Measurements from ENCODE around the gene DYRK1A. TPM values are rescaled to one million over a fixed set of nuclear protein-coding genes. Genes with fewer than 3 reads are reported as not detected.

Gene DYRK1A
- polyA plus RNA-seq, 1 donor from 2014 or later, result 94.8 TPM

GRCh38 chr21:37383086-37383485, 16.5 kb downstream of the DYRK1A start:
- Histone ChIP-seq H4K20me1 (ENCODE audit: insufficient read depth) (peaks cover 11% of the 10 kb centered on the region), H3K9me2 (ENCODE audit: insufficient read depth, low read length) (no peaks in the 10 kb centered on the region), H3K79me2 (replicated peaks; ENCODE audit: insufficient read depth, low read length) (peaks cover 98% of the 10 kb centered on the region), H3F3A (ENCODE audit: insufficient read depth, low read length, poor library complexity, severe bottlenecking) (no peaks in the 10 kb centered on the region), H3K9ac (ENCODE audit: low read length) (no peak overlapping the region), H3K4me2 (ENCODE audit: low read length) (no peak overlapping the region), H2AFZ (ENCODE audit: low read depth, low read length) (no peak overlapping the region), H3K9me3 (ENCODE audit: low read length) (no peaks in the 10 kb centered on the region), H3K27ac (ENCODE audit: low read length) (no peak overlapping the region), H3K36me3 (ENCODE audit: insufficient read depth, low read length) (no peaks in the 10 kb centered on the region), H3K4me3 (ENCODE audit: low read length) (no peak overlapping the region), H3K27me3 (ENCODE audit: insufficient read depth, low read depth, low read length) (no peaks in the 10 kb centered on the region)
- TF ChIP-seq POLR2AphosphoS5 (IDR thresholded peaks at IDR 0.05) (no peak), REST (IDR thresholded peaks at IDR 0.05; ENCODE audit: borderline replicate concordance) (no peak), TAF1 (IDR thresholded peaks at IDR 0.05; ENCODE audit: low read depth) (no peak), MXI1 (conservative IDR thresholded peaks at IDR 0.05; ENCODE audit: poor library complexity, severe bottlenecking) (no peak), SMC3 (conservative IDR thresholded peaks at IDR 0.05; ENCODE audit: poor library complexity) (no peak), CTCF (IDR thresholded peaks at IDR 0.05; ENCODE audit: poor library complexity, severe bottlenecking) (no peak), EP300 (conservative IDR thresholded peaks at IDR 0.05; ENCODE audit: poor library complexity, severe bottlenecking) (no peak), RAD21 (conservative IDR thresholded peaks at IDR 0.05) (no peak)

- Histone ChIP-seq H3K4me2 (ENCODE audit: low read length) (no peak overlapping the region), H3K9me2 (ENCODE audit: insufficient read depth, low read length) (no peaks in the 10 kb centered on the region), H3K36me3 (ENCODE audit: insufficient read depth, low read length) (no peaks in the 10 kb centered on the region), H3F3A (ENCODE audit: insufficient read depth, low read length, poor library complexity, severe bottlenecking) (no peaks in the 10 kb centered on the region), H3K27me3 (ENCODE audit: insufficient read depth, low read depth, low read length) (no peaks in the 10 kb centered on the region), H3K79me2 (replicated peaks; ENCODE audit: insufficient read depth, low read length) (peaks cover 98% of the 10 kb centered on the region), H3K4me3 (ENCODE audit: low read length) (no peak overlapping the region), H4K20me1 (ENCODE audit: insufficient read depth) (peaks cover 11% of the 10 kb centered on the region), H2AFZ (ENCODE audit: low read depth, low read length) (no peak overlapping the region), H3K9me3 (ENCODE audit: low read length) (no peaks in the 10 kb centered on the region), H3K9ac (ENCODE audit: low read length) (no peak overlapping the region), H3K27ac (ENCODE audit: low read length) (no peak overlapping the region)
- TF ChIP-seq RAD21 (conservative IDR thresholded peaks at IDR 0.05) (no peak), REST (IDR thresholded peaks at IDR 0.05; ENCODE audit: borderline replicate concordance) (no peak), POLR2AphosphoS5 (IDR thresholded peaks at IDR 0.05) (no peak), EZH2 (IDR thresholded peaks at IDR 0.05; ENCODE audit: borderline replicate concordance, insufficient read depth, low read length, poor library complexity, severe bottlenecking) (no peak), TAF1 (IDR thresholded peaks at IDR 0.05; ENCODE audit: low read depth) (no peak), MXI1 (conservative IDR thresholded peaks at IDR 0.05; ENCODE audit: poor library complexity, severe bottlenecking) (no peak), CTCF (IDR thresholded peaks at IDR 0.05; ENCODE audit: poor library complexity, severe bottlenecking) (no peak), EP300 (conservative IDR thresholded peaks at IDR 0.05; ENCODE audit: poor library complexity, severe bottlenecking) (no peak), SMC3 (conservative IDR thresholded peaks at IDR 0.05; ENCODE audit: poor library complexity) (no peak)
These were observed 17.3 kb downstream of the DYRK1A start for GRCh38 chr21:37383784-37384311.
